K562 (cell line): ENCODE measurements around the gene MAB21L2. TPM values are rescaled to one million over a fixed set of nuclear protein-coding genes. Genes with fewer than 3 reads are reported as not detected.

ENCODE experiments used
- ATAC-seq: fragments of 200-7000 bp; cut with Tn5 transposase; 3 replicates; pipeline ENCODE4 v1.9.1; 2020; ENCODE audit warnings: moderate library complexity
- BruUV-seq: library from RNA; stranded (reverse); fragments of 400-500 nt; replicated peaks from 2 replicates; lab custom pipeline; 2021; lab: Mats Ljungman, UMichigan
- CTCF ChIA-PET: fragments of 300-600 bp; formaldehyde crosslinking; extraction: SDS; loops from one replicate; lab custom pipeline; 2021; ENCODE audit warnings: low intra/inter-chr PET ratio; lab: Yijun Ruan, JAX
- POLR2A ChIA-PET: fragments of 300-600, 350-650 bp; sonication (Branson Sonifier 250); formaldehyde crosslinking; extraction: SDS; loops from one replicate; lab custom pipeline; 2021; ENCODE audit warnings: antibody characterized with exemption, inconsistent platforms; lab: Yijun Ruan, JAX
- DNase-seq, 4 experiments: peaks; one replicate each; pipeline versions ENCODE4 v3.0.0 to v3.0.0-alpha.2; 2011 to 2018; ENCODE audit warnings: low spot score in 3 of 4, mixed read lengths in 3 of 4; ENCODE audit errors: extremely low read depth in 1 of 4
- FAIRE-seq: peaks from 2 replicates; lab custom pipeline; 2011; peaks lifted over from hg19 to GRCh38; lab: Jason Lieb, UNC
- H2AFZ ChIP-seq: 2 replicates; pipeline ENCODE4 v1.6.0; 2011; ENCODE audit warnings: low read depth, low read length, control low read depth, inconsistent platforms
- H3K27ac ChIP-seq: fragments of 200-600 bp; 3 replicates; pipeline ENCODE4 v1.8.0; 2011; ENCODE audit warnings: low read depth, mild to moderate bottlenecking, control low read depth, inconsistent platforms, low read length, moderate library complexity, mixed read lengths; ENCODE audit errors: extremely low read depth
- H3K27me3 ChIP-seq, 2 experiments: fragments of 300-600 bp in 1 of 2; 2 replicates in 1 of 2; 3 replicates in 1 of 2; pipeline versions ENCODE4 v1.6.0 to v1.8.0; 2011; ENCODE audit warnings: inconsistent platforms in 2 of 2, low read length in 2 of 2, mild to moderate bottlenecking in 1 of 2, mixed read lengths in 1 of 2, moderate library complexity in 1 of 2; ENCODE audit not compliant: control insufficient read depth in 2 of 2, insufficient read depth in 2 of 2
- H3K36me3 ChIP-seq: fragments of 300-600 bp; 3 replicates; pipeline ENCODE4 v1.8.0; 2011; ENCODE audit warnings: mild to moderate bottlenecking, low read length, inconsistent platforms; ENCODE audit not compliant: control insufficient read depth, insufficient read depth
- H3K4me1 ChIP-seq, 2 experiments: fragments of 200-600 bp in 1 of 2; replicated peaks in 1 of 2; 2 replicates in 1 of 2; 3 replicates in 1 of 2; pipeline versions ENCODE4 v1.5.1 to v1.8.0; 2011; ENCODE audit warnings: inconsistent platforms in 2 of 2, low read length in 2 of 2, mild to moderate bottlenecking in 1 of 2, mixed read lengths in 1 of 2, moderate library complexity in 1 of 2; ENCODE audit not compliant: control insufficient read depth in 2 of 2, insufficient read depth in 2 of 2
- H3K4me2 ChIP-seq: 2 replicates; pipeline ENCODE4 v1.6.1; 2011; ENCODE audit warnings: low read length, control low read depth, inconsistent platforms, mixed read lengths; ENCODE audit not compliant: insufficient read depth
- H3K4me3 ChIP-seq: fragments of 200-600 bp; sonication (generic), shearing (Covaris generic); 2 replicates; pipeline ENCODE4 v1.5.1; 2016; ENCODE audit warnings: control low read depth, inconsistent platforms
- H3K79me2 ChIP-seq: fragments of 200-600 bp; 3 replicates; pipeline ENCODE4 v1.8.0; 2011; ENCODE audit warnings: low read length, inconsistent platforms; ENCODE audit not compliant: control insufficient read depth, insufficient read depth
- H3K9ac ChIP-seq, 2 experiments: 2 replicates each; pipeline versions ENCODE4 v1.6.0 to v1.6.1; 2011; ENCODE audit warnings: low read depth in 2 of 2, low read length in 2 of 2, control low read depth in 1 of 2, inconsistent platforms in 1 of 2, mild to moderate bottlenecking in 1 of 2, mixed read lengths in 1 of 2; ENCODE audit not compliant: insufficient read depth in 1 of 2
- H3K9me1 ChIP-seq: one replicate; pipeline ENCODE4 v1.6.0; 2011; ENCODE audit warnings: inconsistent platforms, mild to moderate bottlenecking, low read length, moderate library complexity; ENCODE audit not compliant: control insufficient read depth, insufficient read depth
- H3K9me3 ChIP-seq: replicated peaks from 2 replicates; pipeline ENCODE4 v1.5.1; 2011; ENCODE audit warnings: low read depth, low read length, inconsistent platforms; ENCODE audit not compliant: control insufficient read depth, insufficient read depth
- H4K20me1 ChIP-seq: replicated peaks from 2 replicates; pipeline ENCODE4 v1.6.1; 2011; ENCODE audit warnings: low read length, inconsistent platforms, mixed read lengths; ENCODE audit not compliant: control insufficient read depth, insufficient read depth
- BRD9 ChIP-seq: fragments of 450-650 bp; IDR thresholded peaks from 2 replicates; pipeline ENCODE4 v1.6.1; 2018; ENCODE audit warnings: low read depth; ENCODE audit not compliant: partially characterized antibody
- MAFF ChIP-seq: IDR thresholded peaks from 2 replicates; pipeline ENCODE4 v1.6.1; 2012; ENCODE audit warnings: low read length, improper control_type of control experiment
- MAFK ChIP-seq: IDR thresholded peaks from 2 replicates; pipeline ENCODE4 v1.6.1; 2011; ENCODE audit warnings: low read length, improper control_type of control experiment
- MTA3 ChIP-seq: fragments of 450-650 bp; formaldehyde crosslinking; IDR thresholded peaks from 2 replicates; pipeline ENCODE4 v1.6.1; 2017; ENCODE audit warnings: mild to moderate bottlenecking, borderline replicate concordance
- RAD21 ChIP-seq, 2 experiments: fragments of 250-450 bp in 1 of 2; fragments of 450-650 bp in 1 of 2; sonication (Bioruptor Pico) in 1 of 2; formaldehyde crosslinking in 1 of 2; IDR thresholded peaks in 1 of 2; conservative IDR thresholded peaks in 1 of 2; 2 replicates each; pipeline versions ENCODE4 v1.4.0 to v1.8.0; 2020 to 2022; ENCODE audit warnings: mild to moderate bottlenecking in 2 of 2, moderate library complexity in 1 of 2
- RHOXF2B ChIP-seq: fragments of 250-450 bp; sonication (Bioruptor Pico); conservative IDR thresholded peaks from 2 replicates; pipeline ENCODE4 v1.5.1; 2021
- ZNF146 ChIP-seq: IDR thresholded peaks from one replicate; pipeline ENCODE4 v1.6.1; 2018; ENCODE audit warnings: missing compliant biosample characterization; ENCODE audit not compliant: unreplicated experiment
- ZNF232 ChIP-seq: sonication (generic); formaldehyde crosslinking; IDR thresholded peaks from 2 replicates; pipeline ENCODE4 v1.8.0; 2022; ENCODE audit warnings: mild to moderate bottlenecking, missing genetic modification reagents
- ZNF586 ChIP-seq: fragments of 450-650 bp; formaldehyde crosslinking; conservative IDR thresholded peaks from 2 replicates; pipeline ENCODE4 v1.4.0; 2020; ENCODE audit warnings: mild to moderate bottlenecking, moderate library complexity
- ZNF764 ChIP-seq: fragments of 250-450 bp; sonication (Bioruptor Pico); IDR thresholded peaks from 2 replicates; pipeline ENCODE4 v1.4.0; 2020; ENCODE audit warnings: low read depth, mild to moderate bottlenecking, moderate library complexity
- WGBS: fragments of 100-300 bp; shearing (Covaris generic); methylation state at CpG from one replicate; pipeline ENCODE4 v1.1.6; 2016; ENCODE audit warnings: low coverage, mixed read lengths; ENCODE audit not compliant: insufficient coverage; ENCODE audit errors: missing lambda C conversion rate; 5-methylcytosine and 5-hydroxymethylcytosine counted together
- in situ Hi-C: fragments of 300-500 bp; cut with MboI; formaldehyde crosslinking; loops from 4 replicates; pipeline ENCODE4 v1.15.0; 2018; ENCODE audit warnings: inconsistent platforms, mixed read lengths
- intact Hi-C: fragments of 100-400 bp; cut with micrococcal nuclease; formaldehyde crosslinking; loops from 2 replicates; pipeline ENCODE4 v1.14.2; 2022
- polyA plus RNA-seq, 8 experiments: library from polyadenylated mRNA; depleted of rRNA in 4 of 8; stranded (reverse) in 5 of 8; unstranded in 3 of 8; fragments of >200 nt; fragmentation: Nextera tagmentation in 2 of 8; fragmentation: Illumina TruSeq in 1 of 8; extraction: Ambion mirVana in 2 of 8; extraction: Trizol in 1 of 8; gene quantifications; 2 replicates each; pipeline versions ENCODE4 v1.2.1 to v1.2.3, GENCODE V29; 2011 to 2014; ENCODE audit warnings: inconsistent platforms in 1 of 8, missing spikeins in 1 of 8
- total RNA-seq, 7 experiments: library from RNA; depleted of rRNA in 6 of 7; stranded (reverse); fragments of >200 nt in 6 of 7; fragmentation: Illumina TruSeq in 2 of 7; extraction: Trizol in 2 of 7; gene quantifications; 2 replicates each; pipeline versions ENCODE4 v1.2.1 to v1.2.3, GENCODE V29; 2011 to 2021; ENCODE audit warnings: low replicate concordance in 1 of 7
- TF ChIP-seq, protein P1 (sequence below): fragments of 250-450 bp; sonication (Bioruptor Pico); IDR thresholded peaks from 2 replicates; pipeline ENCODE4 v1.8.0; 2021; ENCODE audit warnings: moderate library complexity, mild to moderate bottlenecking, inconsistent platforms
- TF ChIP-seq, protein P2 (sequence below): sonication (generic); formaldehyde crosslinking; IDR thresholded peaks from 2 replicates; pipeline ENCODE4 v1.8.1; 2023; ENCODE audit warnings: mild to moderate bottlenecking, missing genetic modification reagents

Gene MAB21L2
- total and polyA plus RNA-seq, 9 of the 15 experiments (the other 6 are each of a cell fraction or from before 2014, with no cell fraction given), result not detected

DNA sequence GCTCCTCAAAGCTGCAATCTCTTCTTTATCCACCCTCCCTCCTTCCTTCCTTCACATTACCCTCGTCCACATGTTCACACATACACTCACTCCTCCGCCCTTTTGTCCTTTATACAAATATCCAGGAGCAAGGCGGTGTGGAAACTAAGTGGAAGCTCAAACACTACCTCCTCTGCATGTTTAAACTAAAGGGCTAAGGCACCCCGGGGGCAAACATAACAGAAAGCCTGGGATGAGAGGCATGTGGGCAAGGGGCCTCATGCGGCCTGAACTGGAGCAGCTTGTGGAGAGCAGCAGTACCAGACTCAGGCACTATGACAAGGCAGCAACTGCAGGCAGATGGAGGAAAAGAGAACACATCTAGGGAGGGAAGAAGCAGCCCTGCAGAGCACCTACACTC, 9.5 kb downstream of the MAB21L2 start:
- DNase-seq (no peak), FAIRE-seq (no peak), ATAC-seq (peak; percentile 71)
- Histone ChIP-seq H4K20me1 (no peaks in the 10 kb centered on the region), H3K9me3 (no peaks in the 10 kb centered on the region), H3K4me1 (no peaks in the 10 kb centered on the region), H3K4me2 (no peak overlapping the region), H3K36me3 (peaks cover 29% of the 10 kb centered on the region; the same call in 1 of the 3 replicates), H3K27ac (0 out of 3 replicates have a peak overlapping the region, but pooled peaks have one; percentile 12), H3K27me3 (no peaks in the 10 kb centered on the region), H3K79me2 (no peaks in the 10 kb centered on the region), H3K4me3 (no peak overlapping the region), H2AFZ (no peak overlapping the region), H3K9me1 (no peaks in the 10 kb centered on the region), H3K9ac (no peak overlapping the region; a peak in 1 of 4 replicates)
- TF ChIP-seq BRD9 (no peak), ZNF764 (CRISPR knock-in tag) (no peak), MTA3 (no peak)
- ChIA-PET POLR2A (no interaction called here), CTCF (no interaction called here)
- WGBS, result 70% methylated on average over 5 of the region's 5 CpGs
- no TSS peak for BruUV-seq
- in situ Hi-C loops (no loop called here), intact Hi-C loops (loop anchor here (5.0 kb wide), 1 partner anchor 99 kb away; no protein-coding TSS in a partner anchor)

DNA sequence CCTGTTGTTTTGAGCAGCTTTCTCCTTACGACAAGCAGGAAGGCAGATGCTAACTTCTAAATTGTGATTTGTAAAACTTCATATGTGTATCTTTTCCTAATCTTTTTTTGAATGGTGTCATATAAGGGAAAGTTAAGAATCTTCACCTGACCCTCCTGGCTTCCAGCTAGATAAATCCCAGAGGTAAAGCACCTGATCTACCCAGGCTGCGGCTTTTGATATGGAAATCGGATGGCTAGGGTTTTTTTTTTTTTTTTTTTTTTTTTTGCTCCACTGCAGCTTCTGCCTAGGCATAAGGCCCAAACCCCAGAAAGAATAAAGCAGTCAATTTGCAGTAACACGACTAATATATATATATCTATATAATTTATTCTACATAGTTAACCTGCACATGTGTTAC, 10.0 kb downstream of the MAB21L2 start:
- FAIRE-seq (no peak), DNase-seq (no peak), ATAC-seq (no peak)
- no TSS peak for BruUV-seq
- Histone ChIP-seq H3K9me3 (no peaks in the 10 kb centered on the region), H3K27ac (no peak overlapping the region), H2AFZ (no peak overlapping the region), H3K4me2 (no peak overlapping the region), H3K4me3 (no peak overlapping the region), H4K20me1 (no peaks in the 10 kb centered on the region), H3K4me1 (no peaks in the 10 kb centered on the region), H3K9me1 (no peaks in the 10 kb centered on the region), H3K36me3 (peaks cover 29% of the 10 kb centered on the region; the same call in 1 of the 3 replicates), H3K79me2 (no peaks in the 10 kb centered on the region), H3K9ac (no peak overlapping the region), H3K27me3 (no peaks in the 10 kb centered on the region)
- ChIA-PET CTCF (no interaction called here), POLR2A (interaction anchor here (1.2 kb wide), 1 partner anchor 17 kb away, joined by 5 read pairs; no protein-coding TSS in a partner anchor)
- WGBS, result 86% methylated on average over 4 of the region's 4 CpGs
- intact Hi-C loops (loop anchor here (5.0 kb wide), 1 partner anchor 100 kb away; no protein-coding TSS in a partner anchor), in situ Hi-C loops (no loop called here)
- TF ChIP-seq ZNF232 (no peak), RAD21 (CRISPR knock-in tag; conservative IDR thresholded peaks at IDR 0.05 in 1 of 2, IDR thresholded peaks at IDR 0.05 in 1 of 2) (no peak), ZNF586 (CRISPR knock-in tag) (no peak), RHOXF2B (CRISPR knock-in tag) (no peak), MAFK (no peak), ZNF146 (CRISPR knock-in tag) (no peak), MAFF (no peak)
- TF ChIP-seq, protein P1, sequence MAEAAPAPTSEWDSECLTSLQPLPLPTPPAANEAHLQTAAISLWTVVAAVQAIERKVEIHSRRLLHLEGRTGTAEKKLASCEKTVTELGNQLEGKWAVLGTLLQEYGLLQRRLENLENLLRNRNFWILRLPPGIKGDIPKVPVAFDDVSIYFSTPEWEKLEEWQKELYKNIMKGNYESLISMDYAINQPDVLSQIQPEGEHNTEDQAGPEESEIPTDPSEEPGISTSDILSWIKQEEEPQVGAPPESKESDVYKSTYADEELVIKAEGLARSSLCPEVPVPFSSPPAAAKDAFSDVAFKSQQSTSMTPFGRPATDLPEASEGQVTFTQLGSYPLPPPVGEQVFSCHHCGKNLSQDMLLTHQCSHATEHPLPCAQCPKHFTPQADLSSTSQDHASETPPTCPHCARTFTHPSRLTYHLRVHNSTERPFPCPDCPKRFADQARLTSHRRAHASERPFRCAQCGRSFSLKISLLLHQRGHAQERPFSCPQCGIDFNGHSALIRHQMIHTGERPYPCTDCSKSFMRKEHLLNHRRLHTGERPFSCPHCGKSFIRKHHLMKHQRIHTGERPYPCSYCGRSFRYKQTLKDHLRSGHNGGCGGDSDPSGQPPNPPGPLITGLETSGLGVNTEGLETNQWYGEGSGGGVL (CRISPR knock-in tag), result no peak
- TF ChIP-seq, protein P2, sequence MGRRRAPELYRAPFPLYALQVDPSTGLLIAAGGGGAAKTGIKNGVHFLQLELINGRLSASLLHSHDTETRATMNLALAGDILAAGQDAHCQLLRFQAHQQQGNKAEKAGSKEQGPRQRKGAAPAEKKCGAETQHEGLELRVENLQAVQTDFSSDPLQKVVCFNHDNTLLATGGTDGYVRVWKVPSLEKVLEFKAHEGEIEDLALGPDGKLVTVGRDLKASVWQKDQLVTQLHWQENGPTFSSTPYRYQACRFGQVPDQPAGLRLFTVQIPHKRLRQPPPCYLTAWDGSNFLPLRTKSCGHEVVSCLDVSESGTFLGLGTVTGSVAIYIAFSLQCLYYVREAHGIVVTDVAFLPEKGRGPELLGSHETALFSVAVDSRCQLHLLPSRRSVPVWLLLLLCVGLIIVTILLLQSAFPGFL (CRISPR knock-in tag), result no peak
